ENCODE results near the gene PCGF3. TPM values are rescaled to one million over a fixed set of nuclear protein-coding genes. Genes with fewer than 3 reads are reported as not detected.

The PCGF3 gene
- total RNA-seq, 1 donor from 2014 or later, result 35.0 TPM

- DNase-seq (ENCODE audit: low spot score), result no peak
- no peak overlapping the region for H3K4me3 Mint-ChIP-seq (ENCODE audit: low read depth)
- H3K36me3 Mint-ChIP-seq (ENCODE audit: low read depth), result no peaks in the 10 kb centered on the region
- no peaks in the 10 kb centered on the region for H3K9me3 Mint-ChIP-seq
- intact Hi-C loops (cut with micrococcal nuclease), result loop anchor here (10.0 kb wide), 1 partner anchor 545 kb away; no protein-coding TSS in a partner anchor
- H3K27me3 Mint-ChIP-seq (ENCODE audit: low read depth), result peaks cover 40% of the 10 kb centered on the region
- no peak overlapping the region for H3K27ac Mint-ChIP-seq
- peaks cover 15% of the 10 kb centered on the region for H3K4me1 Mint-ChIP-seq (ENCODE audit: low read depth)
Measured at GRCh38 chr4:789571-790465, 84.2 kb downstream of the PCGF3 start.

- H3K4me1 Mint-ChIP-seq (ENCODE audit: low read depth), result peaks cover 14% of the 10 kb centered on the region
- DNase-seq (ENCODE audit: low spot score), result no peak
- H3K27ac Mint-ChIP-seq, result no peak overlapping the region
- no peaks in the 10 kb centered on the region for H3K9me3 Mint-ChIP-seq
- H3K36me3 Mint-ChIP-seq (ENCODE audit: low read depth), result no peaks in the 10 kb centered on the region
- intact Hi-C loops (cut with micrococcal nuclease), result no loop called here
- H3K27me3 Mint-ChIP-seq (ENCODE audit: low read depth), result peaks cover 38% of the 10 kb centered on the region
- no peak overlapping the region for H3K4me3 Mint-ChIP-seq (ENCODE audit: low read depth)
Measured at GRCh38 chr4:790466-790820, 84.8 kb downstream of the PCGF3 start.

GRCh38 chr4:791252-791897, 85.7 kb downstream of the PCGF3 start:
- Mint-ChIP-seq H3K36me3 (ENCODE audit: low read depth) (no peaks in the 10 kb centered on the region), H3K27me3 (ENCODE audit: low read depth) (peaks cover 42% of the 10 kb centered on the region), H3K27ac (no peak overlapping the region), H3K9me3 (no peaks in the 10 kb centered on the region), H3K4me1 (ENCODE audit: low read depth) (peaks cover 14% of the 10 kb centered on the region), H3K4me3 (ENCODE audit: low read depth) (no peak overlapping the region)
- intact Hi-C loops (cut with micrococcal nuclease), result no loop called here
- no peak for DNase-seq (ENCODE audit: low spot score)

- intact Hi-C loops (cut with micrococcal nuclease), result no loop called here
- DNase-seq (ENCODE audit: low spot score), result no peak
- no peak overlapping the region for H3K27ac Mint-ChIP-seq
- no peaks in the 10 kb centered on the region for H3K36me3 Mint-ChIP-seq (ENCODE audit: low read depth)
- H3K27me3 Mint-ChIP-seq (ENCODE audit: low read depth), result peaks cover 49% of the 10 kb centered on the region
- peaks cover 14% of the 10 kb centered on the region for H3K4me1 Mint-ChIP-seq (ENCODE audit: low read depth)
- H3K9me3 Mint-ChIP-seq, result no peaks in the 10 kb centered on the region
- H3K4me3 Mint-ChIP-seq (ENCODE audit: low read depth), result peak overlapping the region; percentile 58
Measured at GRCh38 chr4:791898-792625, 86.4 kb downstream of the PCGF3 start.

GRCh38 chr4:792626-793092, 87.0 kb downstream of the PCGF3 start:
- H3K27ac Mint-ChIP-seq, result peak overlapping the region; percentile 48
- DNase-seq (ENCODE audit: low spot score), result no peak
- no peaks in the 10 kb centered on the region for H3K36me3 Mint-ChIP-seq (ENCODE audit: low read depth)
- peaks cover 43% of the 10 kb centered on the region for H3K27me3 Mint-ChIP-seq (ENCODE audit: low read depth)
- H3K4me3 Mint-ChIP-seq (ENCODE audit: low read depth), result peak overlapping the region; percentile 58
- no peaks in the 10 kb centered on the region for H3K9me3 Mint-ChIP-seq
- intact Hi-C loops (cut with micrococcal nuclease), result no loop called here
- H3K4me1 Mint-ChIP-seq (ENCODE audit: low read depth), result peaks cover 9% of the 10 kb centered on the region

GRCh38 chr4:793093-793861, 87.6 kb downstream of the PCGF3 start:
- no peak for DNase-seq (ENCODE audit: low spot score)
- Mint-ChIP-seq H3K4me3 (ENCODE audit: low read depth) (peak overlapping the region; percentile 58), H3K27ac (peak overlapping the region; percentile 48), H3K4me1 (ENCODE audit: low read depth) (peaks cover 9% of the 10 kb centered on the region), H3K27me3 (ENCODE audit: low read depth) (peaks cover 41% of the 10 kb centered on the region), H3K36me3 (ENCODE audit: low read depth) (no peaks in the 10 kb centered on the region), H3K9me3 (no peaks in the 10 kb centered on the region)
- intact Hi-C loops (cut with micrococcal nuclease), result no loop called here

- peaks cover 41% of the 10 kb centered on the region for H3K27me3 Mint-ChIP-seq (ENCODE audit: low read depth)
- H3K27ac Mint-ChIP-seq, result no peak overlapping the region
- H3K4me3 Mint-ChIP-seq (ENCODE audit: low read depth), result no peak overlapping the region
- H3K9me3 Mint-ChIP-seq, result no peaks in the 10 kb centered on the region
- intact Hi-C loops (cut with micrococcal nuclease), result no loop called here
- DNase-seq (ENCODE audit: low spot score), result no peak
- no peaks in the 10 kb centered on the region for H3K36me3 Mint-ChIP-seq (ENCODE audit: low read depth)
- peaks cover 12% of the 10 kb centered on the region for H3K4me1 Mint-ChIP-seq (ENCODE audit: low read depth)
Measured at GRCh38 chr4:793941-794621, 88.4 kb downstream of the PCGF3 start.

- peaks cover 41% of the 10 kb centered on the region for H3K27me3 Mint-ChIP-seq (ENCODE audit: low read depth)
Measured at GRCh38 chr4:794900-795725, 89.5 kb downstream of the PCGF3 start.

GRCh38 chr4:795726-796119, 90.1 kb downstream of the PCGF3 start:
- no peaks in the 10 kb centered on the region for H3K9me3 Mint-ChIP-seq
- intact Hi-C loops (cut with micrococcal nuclease), result no loop called here
- H3K36me3 Mint-ChIP-seq (ENCODE audit: low read depth), result no peaks in the 10 kb centered on the region
- H3K4me1 Mint-ChIP-seq (ENCODE audit: low read depth), result peaks cover 20% of the 10 kb centered on the region
- no peak overlapping the region for H3K27ac Mint-ChIP-seq
- peaks cover 38% of the 10 kb centered on the region for H3K27me3 Mint-ChIP-seq (ENCODE audit: low read depth)
- DNase-seq (ENCODE audit: low spot score), result no peak
- H3K4me3 Mint-ChIP-seq (ENCODE audit: low read depth), result no peak overlapping the region

More at GRCh38 chr4:794900-795725, 89.5 kb downstream of the PCGF3 start:
- H3K4me1 Mint-ChIP-seq (ENCODE audit: low read depth), result peaks cover 19% of the 10 kb centered on the region
- H3K36me3 Mint-ChIP-seq (ENCODE audit: low read depth), result no peaks in the 10 kb centered on the region
- no peak overlapping the region for H3K4me3 Mint-ChIP-seq (ENCODE audit: low read depth)
- no peak for DNase-seq (ENCODE audit: low spot score)
- no peaks in the 10 kb centered on the region for H3K9me3 Mint-ChIP-seq
- H3K27ac Mint-ChIP-seq, result no peak overlapping the region
- intact Hi-C loops (cut with micrococcal nuclease), result no loop called here

- Mint-ChIP-seq H3K27me3 (ENCODE audit: low read depth) (peaks cover 37% of the 10 kb centered on the region), H3K4me3 (ENCODE audit: low read depth) (no peak overlapping the region), H3K4me1 (ENCODE audit: low read depth) (peaks cover 20% of the 10 kb centered on the region), H3K9me3 (no peaks in the 10 kb centered on the region), H3K36me3 (ENCODE audit: low read depth) (no peaks in the 10 kb centered on the region), H3K27ac (no peak overlapping the region)
- no peak for DNase-seq (ENCODE audit: low spot score)
- intact Hi-C loops (cut with micrococcal nuclease), result no loop called here
Measured at GRCh38 chr4:796206-796605, 90.6 kb downstream of the PCGF3 start.

GRCh38 chr4:797066-797465, 91.4 kb downstream of the PCGF3 start:
- Mint-ChIP-seq H3K36me3 (ENCODE audit: low read depth) (no peaks in the 10 kb centered on the region), H3K4me1 (ENCODE audit: low read depth) (peaks cover 20% of the 10 kb centered on the region), H3K4me3 (ENCODE audit: low read depth) (no peak overlapping the region), H3K27me3 (ENCODE audit: low read depth) (peaks cover 37% of the 10 kb centered on the region), H3K9me3 (peaks cover 7% of the 10 kb centered on the region), H3K27ac (no peak overlapping the region)
- intact Hi-C loops (cut with micrococcal nuclease), result no loop called here
- DNase-seq (ENCODE audit: low spot score), result no peak
